NCI-H2029 (cell line): ENCODE data around the gene NRAS.

Experiments
- DNase-seq: peaks from one replicate; lab custom pipeline; 2025; lab: John Stamatoyannopoulos, UW

NRAS gene

DNA sequence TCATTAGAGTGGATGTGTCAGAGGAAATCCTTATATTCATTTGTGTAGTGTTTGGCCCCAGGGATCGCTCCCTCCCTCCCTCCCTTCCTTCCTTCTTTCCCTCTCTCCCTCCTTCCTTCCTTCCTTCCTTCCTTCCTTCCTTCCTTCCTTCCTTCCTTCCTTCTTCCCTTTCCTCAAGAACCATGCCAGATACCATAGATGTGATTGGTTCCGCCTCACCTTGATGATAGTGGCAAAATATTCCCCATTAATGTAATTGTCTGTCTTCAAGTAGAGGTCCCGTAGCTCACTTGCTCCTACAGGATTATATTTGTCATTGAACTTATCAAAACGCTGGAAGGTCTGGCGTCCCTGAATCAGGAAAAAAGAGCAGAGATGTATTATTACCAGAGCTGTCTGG lies 38.9 kb downstream of the NRAS start:
- DNase-seq = no peak

- no peak for DNase-seq
Observed at GRCh38 chr1:114676115-114676514, 40.5 kb downstream of the NRAS start.

DNA sequence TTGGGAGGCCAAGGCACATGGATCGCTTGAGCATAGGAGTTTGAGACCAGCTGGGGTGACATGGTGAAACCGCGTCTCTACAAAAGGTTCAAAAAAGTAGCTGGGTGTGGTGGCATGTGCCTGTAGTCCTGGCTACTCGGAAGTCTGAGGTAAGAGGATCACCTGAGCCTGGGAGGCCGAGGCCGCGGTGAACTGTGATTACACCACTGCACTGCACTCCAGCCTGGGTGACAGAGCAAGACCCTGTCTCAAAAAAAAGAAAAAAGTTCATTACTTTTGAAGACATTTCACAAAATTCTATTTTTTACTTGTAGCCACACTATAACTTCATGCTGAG lies 44.7 kb downstream of the NRAS start:
- DNase-seq = no peak

GRCh38 chr1:114671011-114671938 lies 45.3 kb downstream of the NRAS start:
- DNase-seq = no peak

- DNase-seq = peak; percentile 32
Observed at GRCh38 chr1:114670083-114671010, 46.2 kb downstream of the NRAS start.

DNA sequence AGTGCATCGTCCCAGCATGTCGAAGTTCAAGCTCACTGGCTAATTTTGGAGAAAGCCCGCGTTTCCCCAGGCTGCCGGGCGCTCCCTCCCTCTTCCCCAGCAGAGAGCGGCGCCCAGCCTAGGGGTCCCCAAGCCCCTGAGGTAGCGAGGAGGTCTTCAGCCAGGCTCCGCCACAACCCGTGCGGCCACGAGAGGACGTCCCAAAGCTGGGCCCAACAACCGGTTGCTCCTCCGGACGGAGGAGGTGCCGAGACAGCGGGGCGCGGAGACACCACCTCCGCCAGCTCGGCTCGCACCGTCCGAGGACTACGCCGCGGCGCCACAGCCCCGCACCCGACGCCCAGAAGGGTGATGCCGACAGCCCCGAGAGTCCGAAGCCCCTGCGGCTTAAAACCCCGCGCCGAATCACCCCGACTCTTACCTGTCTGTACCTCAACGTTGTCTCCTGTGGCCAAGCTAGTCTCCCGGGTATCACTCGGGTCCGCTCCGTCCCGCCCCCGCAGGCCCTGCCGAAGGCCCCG lies 46.9 kb downstream of the NRAS start, which contains the start of gene DENND2C:
DENND2C (minus strand) TSS at position 488 of the 521 bp plus-strand sequence. CDS start 44,065 bp downstream, outside the sequence.
- DNase-seq = no peak

GRCh38 chr1:114668784-114669561 lies 47.6 kb downstream of the NRAS start:
- no peak for DNase-seq

DNA sequence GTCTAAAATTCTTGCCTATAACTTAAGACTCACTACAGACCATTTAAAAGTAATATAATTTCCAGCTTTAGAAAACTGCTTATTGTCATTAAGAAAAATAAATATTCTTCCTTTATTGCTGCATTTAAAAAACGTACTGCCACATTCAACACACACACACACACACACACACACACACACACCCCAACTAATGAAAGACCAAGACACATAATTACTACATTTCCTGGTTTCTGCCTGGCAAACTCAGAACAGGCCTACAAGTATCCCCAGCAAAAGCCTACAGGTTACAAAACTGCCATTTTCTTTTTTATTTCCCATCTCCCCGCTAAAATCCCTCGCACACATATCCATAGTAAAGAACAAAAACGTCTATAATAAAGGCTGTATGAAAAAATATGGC lies 48.2 kb downstream of the NRAS start:
- DNase-seq = no peak

DNA sequence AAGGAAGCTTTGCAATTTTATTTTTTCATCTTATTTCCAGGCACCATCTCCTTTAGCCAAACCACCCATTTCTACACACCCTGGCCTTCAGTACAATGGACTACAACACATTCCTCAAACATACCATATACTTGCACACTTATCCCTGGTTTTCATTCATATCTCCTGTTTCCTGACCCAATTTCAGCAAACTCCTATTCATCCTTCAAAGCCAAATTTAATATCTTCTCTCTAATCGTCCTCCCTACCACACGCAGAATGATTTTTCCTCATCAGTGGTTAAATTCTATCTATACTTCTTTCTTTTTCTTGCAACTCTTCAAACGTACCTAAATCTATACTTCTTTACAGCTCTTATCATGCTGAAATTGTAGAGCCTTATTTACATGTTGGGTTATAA lies 49.6 kb downstream of the NRAS start:
- DNase-seq = no peak

- no peak for DNase-seq
Observed at GRCh38 chr1:114660238-114660637, 56.3 kb downstream of the NRAS start.
